H9 (cell line): ENCODE measurements around the gene SRGAP1. TPM values are rescaled to one million over a fixed set of nuclear protein-coding genes. Genes with fewer than 3 reads are reported as not detected.

Experiments
- DNase-seq: peaks from one replicate; pipeline ENCODE4 v3.0.0-alpha.2; 2017
- H2AFZ ChIP-seq: one replicate; pipeline ENCODE4 v1.6.1; 2013; ENCODE audit warnings: mild to moderate bottlenecking, low read length, control low read depth, moderate library complexity
- H2AK5ac ChIP-seq: 2 replicates; pipeline ENCODE4 v1.6.1; 2013; ENCODE audit warnings: low read length, control low read depth, mixed read lengths; ENCODE audit not compliant: insufficient read length
- H2BK120ac ChIP-seq: one replicate; pipeline ENCODE4 v1.6.1; 2013; ENCODE audit warnings: low read depth, mild to moderate bottlenecking, low read length, control low read depth, inconsistent platforms; ENCODE audit not compliant: poor library complexity, severe bottlenecking
- H2BK12ac ChIP-seq: 2 replicates; pipeline ENCODE4 v1.6.1; 2013; ENCODE audit warnings: low read length, control low read depth, mixed read lengths, low read depth; ENCODE audit not compliant: insufficient read length
- H2BK15ac ChIP-seq: 2 replicates; pipeline ENCODE4 v1.6.1; 2013; ENCODE audit warnings: low read depth, low read length, control low read depth
- H2BK20ac ChIP-seq: one replicate; pipeline ENCODE4 v1.6.1; 2013; ENCODE audit warnings: low read depth, mild to moderate bottlenecking, low read length, control low read depth, inconsistent platforms; ENCODE audit not compliant: poor library complexity, severe bottlenecking
- H2BK5ac ChIP-seq: 2 replicates; pipeline ENCODE4 v1.6.1; 2013; ENCODE audit warnings: low read length, control low read depth, mixed read lengths; ENCODE audit not compliant: insufficient read length
- H3K14ac ChIP-seq: 2 replicates; pipeline ENCODE4 v1.6.1; 2013; ENCODE audit warnings: low read length, control low read depth; ENCODE audit not compliant: insufficient read depth
- H3K18ac ChIP-seq: 2 replicates; pipeline ENCODE4 v1.6.1; 2013; ENCODE audit warnings: low read depth, mild to moderate bottlenecking, mixed read lengths, low read length, control low read depth; ENCODE audit not compliant: insufficient read length
- H3K23ac ChIP-seq: 2 replicates; pipeline ENCODE4 v1.6.1; 2013; ENCODE audit warnings: low read length, control low read depth, mixed read lengths, low read depth; ENCODE audit not compliant: insufficient read length
- H3K23me2 ChIP-seq: 2 replicates; pipeline ENCODE4 v1.6.1; 2013; ENCODE audit warnings: low read depth, mild to moderate bottlenecking, mixed read lengths, low read length, control low read depth; ENCODE audit not compliant: insufficient read length, poor library complexity, severe bottlenecking
- H3K27ac ChIP-seq: 2 replicates; pipeline ENCODE4 v1.5.1; 2013; ENCODE audit warnings: low read length, control low read depth, mixed read lengths, low read depth; ENCODE audit not compliant: insufficient read length
- H3K27me3 ChIP-seq: 2 replicates; pipeline ENCODE4 v1.6.1; 2013; ENCODE audit warnings: low read length, control low read depth, inconsistent platforms; ENCODE audit not compliant: insufficient read depth
- H3K4ac ChIP-seq: 2 replicates; pipeline ENCODE4 v1.6.1; 2013; ENCODE audit warnings: low read depth, mild to moderate bottlenecking, control low read depth, inconsistent platforms, low read length, moderate library complexity
- H3K4me1 ChIP-seq: 2 replicates; pipeline ENCODE4 v1.6.1; 2013; ENCODE audit warnings: low read length, control low read depth, inconsistent platforms; ENCODE audit not compliant: insufficient read depth
- H3K4me2 ChIP-seq: 2 replicates; pipeline ENCODE4 v1.6.1; 2013; ENCODE audit warnings: low read length, control low read depth, mixed read lengths; ENCODE audit not compliant: insufficient read length, insufficient read depth
- H3K56ac ChIP-seq: 2 replicates; pipeline ENCODE4 v1.6.1; 2013; ENCODE audit warnings: low read depth, mild to moderate bottlenecking, mixed read lengths, low read length, control low read depth; ENCODE audit not compliant: insufficient read length
- H3K79me1 ChIP-seq: 2 replicates; pipeline ENCODE4 v1.6.1; 2013; ENCODE audit warnings: low read depth, mild to moderate bottlenecking, moderate library complexity, low read length, control low read depth, inconsistent platforms; ENCODE audit not compliant: insufficient read depth, poor library complexity, severe bottlenecking
- H3K79me2 ChIP-seq: 2 replicates; pipeline ENCODE4 v1.6.1; 2013; ENCODE audit warnings: low read length, control low read depth, inconsistent platforms; ENCODE audit not compliant: insufficient read depth
- H3K9ac ChIP-seq: 2 replicates; pipeline ENCODE4 v1.6.1; 2013; ENCODE audit warnings: low read length, control low read depth, mixed read lengths; ENCODE audit not compliant: insufficient read length; ENCODE audit errors: extremely low read depth
- H3K9me3 ChIP-seq: one replicate; pipeline ENCODE4 v1.6.1; 2013; ENCODE audit warnings: low read depth, low read length, inconsistent platforms; ENCODE audit not compliant: control insufficient read depth
- H3T11ph ChIP-seq: one replicate; pipeline ENCODE4 v1.6.1; 2013; ENCODE audit warnings: mild to moderate bottlenecking, low read length, control low read depth, inconsistent platforms
- H4K20me1 ChIP-seq: one replicate; pipeline ENCODE4 v1.6.1; 2013; ENCODE audit not compliant: control insufficient read depth, insufficient read length, insufficient read depth
- H4K5ac ChIP-seq: 2 replicates; pipeline ENCODE4 v1.6.1; 2013; ENCODE audit warnings: low read depth, mild to moderate bottlenecking, mixed read lengths, low read length, control low read depth; ENCODE audit not compliant: insufficient read length
- H4K8ac ChIP-seq: replicated peaks from 2 replicates; pipeline ENCODE4 v1.6.1; 2013; ENCODE audit warnings: low read length, control low read depth, mixed read lengths, low read depth; ENCODE audit not compliant: insufficient read length
- H4K91ac ChIP-seq: 2 replicates; pipeline ENCODE4 v1.6.1; 2013; ENCODE audit warnings: low read depth, mild to moderate bottlenecking, moderate library complexity, mixed read lengths, low read length, control low read depth; ENCODE audit not compliant: insufficient read length
- H3K27ac Mint-ChIP-seq, 3 experiments: 2 replicates in 2 of 3; 3 replicates in 1 of 3; pipeline ENCODE4 v1.8.0; 2020 to 2021; ENCODE audit warnings: mixed read lengths in 3 of 3, mild to moderate bottlenecking in 1 of 3, moderate library complexity in 1 of 3
- H3K27me3 Mint-ChIP-seq: 2 replicates; pipeline ENCODE4 v1.8.0; 2021; ENCODE audit warnings: low read depth, mild to moderate bottlenecking, moderate library complexity, mixed read lengths
- H3K36me3 Mint-ChIP-seq, 3 experiments: 2 replicates in 2 of 3; 3 replicates in 1 of 3; pipeline ENCODE4 v1.8.0; 2020 to 2021; ENCODE audit warnings: low read depth in 3 of 3, mixed read lengths in 3 of 3; ENCODE audit not compliant: insufficient read depth in 1 of 3
- H3K4me1 Mint-ChIP-seq, 2 experiments: 2 replicates each; pipeline ENCODE4 v1.8.0; 2020; ENCODE audit warnings: mixed read lengths in 2 of 2
- H3K4me3 Mint-ChIP-seq, 2 experiments: 2 replicates in 1 of 2; 3 replicates in 1 of 2; pipeline ENCODE4 v1.8.0; 2020 to 2021; ENCODE audit warnings: mild to moderate bottlenecking in 2 of 2, mixed read lengths in 2 of 2, moderate library complexity in 1 of 2
- H3K9me3 Mint-ChIP-seq, 2 experiments: 2 replicates in 1 of 2; 3 replicates in 1 of 2; pipeline ENCODE4 v1.8.0; 2020; ENCODE audit warnings: mild to moderate bottlenecking in 2 of 2, mixed read lengths in 2 of 2, moderate library complexity in 1 of 2
- CTCF ChIP-seq: fragments of 200-600 bp; sonication (generic); conservative IDR thresholded peaks from 3 replicates; pipeline ENCODE4 v1.8.0; 2021; ENCODE audit warnings: antibody characterized with exemption, mild to moderate bottlenecking
- WGBS: extraction: QIAGEN DNeasy Blood & Tissue Kit; methylation state at CpG from one replicate; pipeline ENCODE4 v1.1.7; 2013; ENCODE audit warnings: missing lambda C conversion rate, low lambda C conversion rate, mixed read lengths; ENCODE audit not compliant: insufficient read length; ENCODE audit errors: extremely low coverage; 5-methylcytosine and 5-hydroxymethylcytosine counted together
- total RNA-seq: library from RNA; stranded (reverse); gene quantifications from 2 replicates; pipeline ENCODE4 v1.2.1, GENCODE V29; 2021

Gene SRGAP1
- total RNA-seq, 1 experiment from 2014 or later = 4.8 TPM

- no peak overlapping the region for H3K4ac ChIP-seq
- H3K4me3 Mint-ChIP-seq = no peak overlapping the region
- H3K9me3 Mint-ChIP-seq = no peaks in the 10 kb centered on the region
- H3K4me1 Mint-ChIP-seq = peaks cover 32 to 40% of the 10 kb centered on the region in 2 experiments
- no peak overlapping the region for H2BK12ac ChIP-seq
- no CpG with 5 or more reads among the region's 1 CpG for WGBS
- H2AFZ ChIP-seq = no peak overlapping the region
- no peak overlapping the region for H3T11ph ChIP-seq
- H3K27me3 ChIP-seq = no peaks in the 10 kb centered on the region
- H3K36me3 Mint-ChIP-seq = no peaks in the 10 kb centered on the region
- H2BK20ac ChIP-seq = no peak overlapping the region
- H3K56ac ChIP-seq = no peak overlapping the region
- no peak overlapping the region for H2BK15ac ChIP-seq
- no peak overlapping the region for H3K27ac ChIP-seq
- no peak overlapping the region for H3K23ac ChIP-seq
- no peak overlapping the region for H4K91ac ChIP-seq
- H2BK5ac ChIP-seq = no peak overlapping the region
- no peak overlapping the region for H3K18ac ChIP-seq
- no peak overlapping the region for H3K27ac Mint-ChIP-seq
- no peaks in the 10 kb centered on the region for H4K20me1 ChIP-seq
- H4K5ac ChIP-seq = no peak overlapping the region
- H3K9ac ChIP-seq = no peak overlapping the region
- H2AK5ac ChIP-seq = no peak overlapping the region
- no peaks in the 10 kb centered on the region; the same call in 1 of the 2 replicates for H3K79me2 ChIP-seq
- TF ChIP-seq CTCF = no peak
- H3K79me1 ChIP-seq = peaks cover 6% of the 10 kb centered on the region
- H2BK120ac ChIP-seq = no peak overlapping the region
- no peak overlapping the region for H3K4me2 ChIP-seq
- H3K4me1 ChIP-seq = peaks cover 6% of the 10 kb centered on the region; the same call in 1 of the 2 replicates
- no peaks in the 10 kb centered on the region for H3K9me3 ChIP-seq
- H3K27me3 Mint-ChIP-seq = no peaks in the 10 kb centered on the region
- H3K23me2 ChIP-seq = no peaks in the 10 kb centered on the region
- no peak for DNase-seq
- H3K14ac ChIP-seq = no peak overlapping the region
- no peak overlapping the region for H4K8ac ChIP-seq
Measured at GRCh38 chr12:63869656-63870055, 25.2 kb downstream of the SRGAP1 start.
